Stimulated activated CD8-positive, alpha-beta memory T cell treated with anti-CD3 and anti-CD28 coated beads, Interleukin-4, amount 100 ng/mL, for 1 hour (primary cell): ENCODE data around the gene NUCB1.
A peak's percentile ranks its signal among the peaks of the same experiment; 100 is the strongest.

Experiments
- DNase-seq, 2 donors: peaks; one replicate each; pipeline ENCODE4 v3.0.0-alpha.2; 2020; ENCODE audit warnings: low read depth in 2 of 2, low spot score in 1 of 2

Gene NUCB1

DNA sequence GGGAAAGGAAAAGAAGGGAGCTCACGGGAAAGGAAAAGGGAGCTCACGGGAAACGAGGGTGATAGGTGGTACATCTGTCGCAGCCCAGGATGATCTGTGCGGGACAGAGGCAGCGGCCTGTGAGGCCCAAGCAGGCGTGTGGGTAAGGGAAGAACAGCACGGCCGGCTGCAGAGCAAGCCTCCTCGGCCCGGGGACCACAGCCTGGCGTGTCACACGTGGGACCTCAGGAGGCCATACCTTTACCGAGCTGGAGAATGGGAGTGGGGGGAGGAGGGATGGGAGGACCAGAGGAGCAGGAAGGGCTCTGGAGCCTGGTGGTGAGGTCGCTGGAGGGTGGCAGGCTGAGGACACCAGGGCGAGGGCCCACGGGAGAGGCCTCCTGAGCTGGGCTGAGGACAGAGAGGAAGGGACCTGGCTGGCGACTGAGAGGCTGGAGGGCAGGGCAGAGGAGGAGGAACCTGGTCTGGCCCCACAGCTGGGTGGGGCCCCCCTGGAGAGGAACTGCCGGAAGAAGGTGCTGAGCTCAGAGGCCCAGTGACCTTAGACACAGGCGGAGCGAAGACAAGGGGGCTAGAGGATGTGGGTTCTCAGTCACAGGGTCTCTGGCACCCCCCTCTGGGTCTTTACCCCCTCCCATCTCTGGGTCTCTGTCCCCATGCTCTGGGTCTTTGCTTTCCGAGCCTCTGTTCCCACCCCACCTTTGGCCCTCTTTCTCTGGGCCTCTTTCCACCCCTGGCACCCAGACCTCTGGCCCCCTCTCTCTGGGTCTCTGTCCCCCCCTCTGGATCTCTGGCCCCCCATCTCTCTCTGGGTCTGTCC is 62.1 kb downstream of the NUCB1 start:
- no peak for DNase-seq

DNA sequence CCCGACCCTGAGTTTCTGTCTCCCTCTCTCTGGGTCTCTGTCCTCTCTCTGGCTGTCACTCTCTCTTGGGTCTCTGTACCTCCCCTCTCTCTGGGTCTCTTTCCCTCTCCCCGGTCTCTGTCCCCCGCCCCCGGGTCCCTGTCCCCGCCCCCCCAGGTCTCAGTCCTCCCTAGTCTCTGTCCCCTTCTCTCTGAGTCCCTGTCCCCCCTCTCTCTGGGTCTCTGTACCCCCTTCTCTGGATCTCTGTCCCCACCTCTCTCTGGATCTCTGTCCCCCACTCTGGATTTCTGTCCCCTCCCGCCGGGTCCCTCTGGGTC is 62.7 kb downstream of the NUCB1 start:
- DNase-seq = no peak

- DNase-seq = peak in 1 of 2 donors; percentile 38
Measured at GRCh38 chr19:48963371-48964204, 63.5 kb downstream of the NUCB1 start.

- DNase-seq = no peak
Measured at GRCh38 chr19:48964205-48965039, 64.3 kb downstream of the NUCB1 start.

DNA sequence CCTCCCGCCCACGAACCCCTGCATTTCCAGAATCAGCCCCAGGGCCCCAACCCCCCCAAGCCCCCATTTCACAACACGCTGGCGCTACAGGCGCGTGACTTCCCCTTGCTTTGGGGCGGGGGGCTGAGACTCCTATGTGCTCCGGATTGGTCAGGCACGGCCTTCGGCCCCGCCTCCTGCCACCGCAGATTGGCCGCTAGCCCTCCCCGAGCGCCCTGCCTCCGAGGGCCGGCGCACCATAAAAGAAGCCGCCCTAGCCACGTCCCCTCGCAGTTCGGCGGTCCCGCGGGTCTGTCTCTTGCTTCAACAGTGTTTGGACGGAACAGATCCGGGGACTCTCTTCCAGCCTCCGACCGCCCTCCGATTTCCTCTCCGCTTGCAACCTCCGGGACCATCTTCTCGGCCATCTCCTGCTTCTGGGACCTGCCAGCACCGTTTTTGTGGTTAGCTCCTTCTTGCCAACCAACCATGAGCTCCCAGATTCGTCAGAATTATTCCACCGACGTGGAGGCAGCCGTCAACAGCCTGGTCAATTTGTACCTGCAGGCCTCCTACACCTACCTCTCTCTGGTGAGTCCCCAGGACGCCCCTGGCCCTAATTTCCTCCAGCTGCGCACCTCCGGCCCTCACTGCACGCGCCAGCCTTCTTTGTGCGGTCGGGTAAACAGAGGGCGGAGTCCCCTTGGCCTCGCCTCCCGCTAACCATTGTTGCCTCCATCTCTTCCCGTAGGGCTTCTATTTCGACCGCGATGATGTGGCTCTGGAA is 65.1 kb downstream of the NUCB1 start, which contains the start of gene FTL:
FTL (plus strand) TSS at position 270 of the 766 bp plus-strand sequence; CDS start at position 469, 199 bp downstream.
- peak; percentile 78 for DNase-seq

- DNase-seq = peak; percentile 74 to 83
Measured at GRCh38 chr19:48965806-48966540, 65.9 kb downstream of the NUCB1 start.

DNA sequence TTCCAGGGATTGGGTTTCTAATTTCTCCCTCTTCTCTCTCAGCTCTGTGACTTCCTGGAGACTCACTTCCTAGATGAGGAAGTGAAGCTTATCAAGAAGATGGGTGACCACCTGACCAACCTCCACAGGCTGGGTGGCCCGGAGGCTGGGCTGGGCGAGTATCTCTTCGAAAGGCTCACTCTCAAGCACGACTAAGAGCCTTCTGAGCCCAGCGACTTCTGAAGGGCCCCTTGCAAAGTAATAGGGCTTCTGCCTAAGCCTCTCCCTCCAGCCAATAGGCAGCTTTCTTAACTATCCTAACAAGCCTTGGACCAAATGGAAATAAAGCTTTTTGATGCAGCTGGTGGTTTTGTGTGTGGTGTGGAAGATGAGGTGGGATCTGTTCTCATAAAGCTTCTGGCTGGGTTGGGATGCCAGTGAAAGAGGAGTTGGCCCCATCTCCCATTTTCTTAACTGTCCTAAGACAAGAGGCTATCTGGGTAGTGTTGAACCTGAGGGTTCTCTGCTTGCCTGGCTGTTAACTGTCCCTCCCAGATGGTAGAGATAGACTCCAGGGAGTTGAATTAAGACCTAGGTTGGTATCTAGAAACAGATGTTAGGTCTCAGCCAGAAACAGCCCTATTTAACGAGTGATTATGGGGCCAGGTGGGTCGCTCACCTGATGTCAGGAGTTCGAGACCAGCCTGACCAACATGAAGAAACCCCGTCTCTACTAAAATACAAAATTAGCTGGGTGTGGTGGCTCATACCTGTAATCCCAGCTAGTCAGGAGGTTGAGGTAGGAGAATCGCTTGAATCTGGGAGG is 66.6 kb downstream of the NUCB1 start:
- no peak for DNase-seq

DNA sequence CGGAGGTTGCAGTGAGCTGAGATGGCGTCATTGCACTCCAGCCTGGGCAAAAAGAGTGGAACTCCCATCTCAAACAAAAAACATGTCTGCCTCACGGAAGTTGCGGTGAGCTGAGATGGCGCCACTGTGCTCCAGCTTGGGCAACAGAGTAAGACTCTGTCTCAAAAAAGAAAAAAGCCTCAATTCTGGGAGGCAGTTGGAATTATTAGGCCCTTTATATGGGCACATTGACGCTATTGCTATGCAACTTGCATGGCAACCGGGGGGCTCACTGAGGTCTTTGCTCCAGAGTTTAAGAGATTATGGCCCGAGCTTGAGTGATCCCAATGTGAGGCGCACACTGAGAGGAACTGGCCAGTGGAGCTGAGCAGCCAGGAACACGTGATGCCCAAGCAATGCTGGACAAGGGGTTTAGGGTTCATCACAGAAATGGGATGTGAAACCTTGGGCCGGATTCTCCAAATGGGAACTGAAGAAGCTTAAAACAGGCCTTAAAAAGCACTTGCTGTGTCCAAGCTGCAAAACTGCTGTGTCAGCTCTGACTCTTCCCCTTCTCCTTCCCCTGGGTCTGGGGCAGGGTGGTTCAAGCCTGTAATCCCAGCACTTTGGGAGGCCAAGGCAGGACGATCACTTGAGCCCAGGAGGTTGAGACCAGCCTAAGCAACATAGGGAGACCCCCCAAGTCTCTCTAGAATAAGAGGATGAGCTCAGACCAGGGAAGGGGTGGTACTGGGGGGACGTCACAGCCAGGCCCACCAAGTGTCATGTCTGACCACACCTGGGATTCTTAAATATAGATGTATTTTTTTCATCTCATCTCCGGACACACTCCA is 67.5 kb downstream of the NUCB1 start:
- DNase-seq = no peak

- no peak for DNase-seq
Measured at GRCh38 chr19:48968179-48968661, 68.1 kb downstream of the NUCB1 start.

DNA sequence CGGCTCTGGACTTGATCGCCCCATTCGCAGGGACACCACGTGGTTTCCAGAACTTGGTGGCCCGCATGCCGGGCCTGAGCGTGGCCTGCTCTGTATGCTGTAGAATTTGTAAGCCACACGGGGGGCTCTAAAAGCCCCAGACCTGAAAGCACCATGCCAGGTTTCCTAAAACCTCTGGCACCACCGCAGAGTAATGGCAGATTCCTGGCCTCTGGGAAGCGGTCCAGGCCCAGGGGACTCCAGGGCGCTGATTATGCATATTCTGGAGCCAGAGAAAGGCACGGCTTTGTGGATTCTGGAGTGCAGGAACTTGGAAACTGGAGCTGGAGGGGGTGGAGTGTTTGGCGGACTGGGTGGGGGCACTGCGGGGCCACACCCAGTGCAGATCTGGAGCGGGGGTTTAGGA is 68.7 kb downstream of the NUCB1 start:
- DNase-seq = no peak

DNA sequence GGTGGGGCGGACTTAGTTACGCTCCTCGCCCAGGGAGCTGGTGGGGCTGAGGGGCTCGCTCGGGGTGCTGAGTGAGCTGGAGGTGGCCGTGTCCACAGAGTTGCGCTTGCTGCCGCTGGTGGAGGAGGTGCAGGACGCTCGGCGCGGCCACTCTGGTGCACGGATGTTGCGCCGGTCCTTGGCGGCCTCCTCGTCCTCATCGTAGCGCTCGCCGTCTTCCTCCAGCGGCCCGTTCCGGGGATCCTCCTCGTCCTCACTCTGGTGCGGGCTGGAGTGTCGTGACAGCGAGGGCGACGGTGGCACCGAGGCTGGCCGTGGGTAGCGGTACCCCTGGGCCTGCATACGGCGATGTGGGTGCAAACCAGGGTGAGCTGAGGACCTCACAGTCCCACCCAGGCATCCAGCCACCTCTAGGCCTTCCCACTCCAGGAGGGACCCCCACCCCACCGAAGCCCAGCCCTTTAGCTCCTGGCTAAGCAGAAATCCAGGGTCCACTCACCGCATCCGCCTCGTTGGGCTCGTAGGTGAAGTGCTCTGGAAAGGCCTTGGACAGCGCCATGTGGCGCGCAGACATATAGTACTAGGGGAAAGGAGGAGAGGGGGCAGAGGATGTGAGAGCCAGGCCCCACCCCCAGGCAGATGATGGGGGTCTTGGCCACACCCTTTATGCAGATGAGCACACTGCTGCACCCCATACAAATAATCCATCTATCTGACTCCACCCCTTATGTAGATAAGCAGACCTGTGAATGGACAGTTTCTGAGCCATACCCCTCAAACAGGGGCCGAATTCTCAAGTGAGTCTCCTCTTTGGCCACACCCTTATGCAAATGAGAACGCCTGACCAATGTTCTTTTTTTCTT is 69.4 kb downstream of the NUCB1 start:
- no peak for DNase-seq

- DNase-seq = no peak
Measured at GRCh38 chr19:48970139-48970766, 70.1 kb downstream of the NUCB1 start.

DNA sequence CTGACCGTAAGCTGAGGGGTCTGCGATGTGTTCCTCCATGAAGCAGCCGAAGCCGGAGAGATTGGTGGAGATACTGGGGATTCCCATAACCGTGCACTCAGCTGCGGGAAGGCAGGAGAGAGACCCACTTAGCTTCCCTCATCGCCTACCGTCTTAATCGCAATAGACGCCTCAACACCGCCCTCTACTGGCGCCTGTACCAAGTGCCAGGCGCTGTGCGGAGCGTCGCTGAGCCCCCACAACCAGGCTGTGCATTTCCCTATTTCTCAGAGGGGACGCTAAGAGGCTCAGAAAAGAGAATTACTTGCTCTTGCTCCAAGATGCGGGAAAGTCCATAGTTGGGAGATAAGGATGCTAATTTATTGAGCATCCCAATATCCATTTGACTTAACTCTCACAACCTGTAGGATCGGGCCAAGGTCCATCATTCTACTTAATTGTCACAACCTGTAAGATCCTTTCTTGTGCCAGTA is 70.8 kb downstream of the NUCB1 start:
- DNase-seq = peak; percentile 71
